PC-3 (cell line): ENCODE measurements around the gene COA6. TPM values are rescaled to one million over a fixed set of nuclear protein-coding genes. Genes with fewer than 3 reads are reported as not detected.

Experiments used
- ATAC-seq: fragments of 200-7000 bp; cut with Tn5 transposase; 2 replicates; pipeline ENCODE4 v1.9.1; 2020; ENCODE audit warnings: mild to moderate bottlenecking, moderate library complexity
- BruUV-seq: library from RNA; stranded (reverse); fragments of 400-500 nt; replicated peaks from 2 replicates; lab custom pipeline; 2021; lab: Mats Ljungman, UMichigan
- CTCF ChIA-PET: fragments of 300-600 bp; sonication (Branson Sonifier 250); formaldehyde crosslinking; loops from one replicate; lab custom pipeline; 2022; ENCODE audit warnings: antibody characterized with exemption; lab: Charles Lee
- POLR2A ChIA-PET: fragments of 300-600 bp; sonication (Branson Sonifier 250); formaldehyde crosslinking; loops from one replicate; lab custom pipeline; 2022; ENCODE audit warnings: antibody characterized with exemption; ENCODE audit not compliant: unreplicated experiment; lab: Charles Lee
- DNase-seq: peaks from one replicate; pipeline ENCODE4 v3.0.0-alpha.2; 2015
- H2AFZ ChIP-seq: fragments of 300-600 bp; sonication (generic); 2 replicates; pipeline ENCODE4 v1.6.0; 2016; ENCODE audit warnings: antibody characterized with exemption, low read length
- H3F3A ChIP-seq: fragments of 300-600 bp; sonication (generic); one replicate; pipeline ENCODE4 v1.6.0; 2017; ENCODE audit warnings: antibody characterized with exemption, low read length, control low read depth, mild to moderate bottlenecking; ENCODE audit not compliant: unreplicated experiment
- H3K27ac ChIP-seq: fragments of 300-600 bp; sonication (generic); 2 replicates; pipeline ENCODE4 v1.5.1; 2016; ENCODE audit warnings: mild to moderate bottlenecking, low read length
- H3K27me3 ChIP-seq: fragments of 300-600 bp; sonication (generic); 2 replicates; pipeline ENCODE4 v1.6.1; 2016; ENCODE audit warnings: low read length, mixed read lengths
- H3K36me3 ChIP-seq: fragments of 300-600 bp; sonication (generic); 2 replicates; pipeline ENCODE4 v1.6.1; 2016; ENCODE audit warnings: low read depth, mixed run types, low read length, mixed read lengths
- H3K4me1 ChIP-seq: fragments of 300-600 bp; sonication (generic); 2 replicates; pipeline ENCODE4 v1.5.1; 2016; ENCODE audit warnings: low read length; ENCODE audit not compliant: insufficient read depth
- H3K4me2 ChIP-seq: fragments of 300-600 bp; sonication (generic); 2 replicates; pipeline ENCODE4 v1.6.0; 2016; ENCODE audit warnings: low read length
- H3K4me3 ChIP-seq: fragments of 300-600 bp; sonication (generic); 2 replicates; pipeline ENCODE4 v1.5.1; 2016; ENCODE audit warnings: mild to moderate bottlenecking, low read length, mixed read lengths
- H3K79me2 ChIP-seq: fragments of 300-600 bp; sonication (generic); 2 replicates; pipeline ENCODE4 v1.6.1; 2017; ENCODE audit warnings: low read length, mixed read lengths
- H3K9ac ChIP-seq: fragments of 300-600 bp; sonication (generic); 2 replicates; pipeline ENCODE4 v1.6.0; 2016; ENCODE audit warnings: mild to moderate bottlenecking, low read length
- H3K9me2 ChIP-seq: fragments of 300-600 bp; sonication (generic); replicated peaks from 2 replicates; pipeline ENCODE4 v1.6.1; 2016; ENCODE audit warnings: mixed run types, low read length, mixed read lengths
- H3K9me3 ChIP-seq: fragments of 300-600 bp; sonication (generic); 2 replicates; pipeline ENCODE4 v1.6.1; 2016; ENCODE audit warnings: low read length, mixed read lengths
- H4K20me1 ChIP-seq: fragments of 300-600 bp; sonication (generic); 2 replicates; pipeline ENCODE4 v1.6.1; 2016; ENCODE audit warnings: low read length, mixed read lengths
- EZH2 ChIP-seq: fragments of 300-600 bp; sonication (generic); IDR thresholded peaks from one replicate; pipeline ENCODE4 v1.6.1; 2017; ENCODE audit warnings: antibody characterized with exemption, mild to moderate bottlenecking, low read length; ENCODE audit not compliant: unreplicated experiment
- EZH2phosphoT487 ChIP-seq: fragments of 300-600 bp; sonication (generic); IDR thresholded peaks from 2 replicates; pipeline ENCODE4 v1.6.1; 2018; ENCODE audit warnings: mild to moderate bottlenecking, antibody characterized with exemption, low read length, borderline replicate concordance
- intact Hi-C: fragments of 100-400 bp; cut with micrococcal nuclease; formaldehyde crosslinking; loops from 2 replicates; pipeline ENCODE4 v1.9.0; 2023
- total RNA-seq: library from RNA; depleted of rRNA; stranded (reverse); fragments of >200 nt; gene quantifications from 2 replicates; pipeline ENCODE4 v1.2.3, GENCODE V29; 2014
- TF ChIP-seq, protein P1 (sequence below): fragments of 300-600 bp; sonication (generic); conservative IDR thresholded peaks from 2 replicates; pipeline ENCODE4 v1.5.1; 2017; ENCODE audit warnings: antibody characterized with exemption, low read depth, mild to moderate bottlenecking, low read length

Gene COA6
- total RNA-seq, 1 experiment from 2014 or later: 43.1 TPM

DNA sequence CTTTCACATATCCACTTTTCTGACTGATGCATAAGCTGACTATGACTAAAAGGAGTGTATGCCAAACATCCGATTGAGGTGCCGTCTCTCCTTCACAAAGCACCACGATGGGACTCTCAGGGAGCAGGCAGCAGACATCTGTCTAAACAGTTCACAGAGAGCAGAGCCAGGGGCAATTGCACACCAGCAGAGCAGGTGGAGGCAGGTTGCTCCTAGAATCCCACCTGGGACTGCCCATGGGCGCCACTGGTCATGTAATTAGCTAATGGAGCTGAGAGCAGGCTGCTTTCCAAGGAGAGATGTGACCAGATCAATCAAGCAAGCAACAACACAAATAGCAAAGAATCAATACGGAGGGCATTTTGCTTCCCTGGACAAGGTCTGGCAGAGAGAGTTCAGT is 30.5 kb upstream of the COA6 start:
- ATAC-seq (no peak), DNase-seq (no peak)
- H4K20me1 ChIP-seq: no peaks in the 10 kb centered on the region
- intact Hi-C loops: no loop called here
- no peaks in the 10 kb centered on the region for H3K9me3 ChIP-seq
- POLR2A ChIA-PET: no interaction called here
- H3K4me1 ChIP-seq: no peaks in the 10 kb centered on the region
- H3K27me3 ChIP-seq: no peaks in the 10 kb centered on the region
- no peak overlapping the region for H3K4me3 ChIP-seq
- no TSS peak for BruUV-seq
- no peak overlapping the region for H3K27ac ChIP-seq
- H3F3A ChIP-seq: no peaks in the 10 kb centered on the region
- no peak overlapping the region for H2AFZ ChIP-seq
- no peaks in the 10 kb centered on the region for H3K9me2 ChIP-seq
- H3K9ac ChIP-seq: no peak overlapping the region
- no peak overlapping the region for H3K4me2 ChIP-seq
- H3K79me2 ChIP-seq: no peaks in the 10 kb centered on the region
- TF ChIP-seq EZH2 (no peak), EZH2phosphoT487 (no peak)
- TF ChIP-seq, protein P1, sequence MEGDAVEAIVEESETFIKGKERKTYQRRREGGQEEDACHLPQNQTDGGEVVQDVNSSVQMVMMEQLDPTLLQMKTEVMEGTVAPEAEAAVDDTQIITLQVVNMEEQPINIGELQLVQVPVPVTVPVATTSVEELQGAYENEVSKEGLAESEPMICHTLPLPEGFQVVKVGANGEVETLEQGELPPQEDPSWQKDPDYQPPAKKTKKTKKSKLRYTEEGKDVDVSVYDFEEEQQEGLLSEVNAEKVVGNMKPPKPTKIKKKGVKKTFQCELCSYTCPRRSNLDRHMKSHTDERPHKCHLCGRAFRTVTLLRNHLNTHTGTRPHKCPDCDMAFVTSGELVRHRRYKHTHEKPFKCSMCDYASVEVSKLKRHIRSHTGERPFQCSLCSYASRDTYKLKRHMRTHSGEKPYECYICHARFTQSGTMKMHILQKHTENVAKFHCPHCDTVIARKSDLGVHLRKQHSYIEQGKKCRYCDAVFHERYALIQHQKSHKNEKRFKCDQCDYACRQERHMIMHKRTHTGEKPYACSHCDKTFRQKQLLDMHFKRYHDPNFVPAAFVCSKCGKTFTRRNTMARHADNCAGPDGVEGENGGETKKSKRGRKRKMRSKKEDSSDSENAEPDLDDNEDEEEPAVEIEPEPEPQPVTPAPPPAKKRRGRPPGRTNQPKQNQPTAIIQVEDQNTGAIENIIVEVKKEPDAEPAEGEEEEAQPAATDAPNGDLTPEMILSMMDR: no peak
- CTCF ChIA-PET: no interaction called here
- H3K36me3 ChIP-seq: no peaks in the 10 kb centered on the region

GRCh38 chr1:234345237-234345636 is 28.0 kb upstream of the COA6 start:
- H3F3A ChIP-seq: no peaks in the 10 kb centered on the region
- H3K36me3 ChIP-seq: no peaks in the 10 kb centered on the region
- no peaks in the 10 kb centered on the region for H3K9me3 ChIP-seq
- H3K9ac ChIP-seq: no peak overlapping the region
- no peak overlapping the region for H3K4me2 ChIP-seq
- DNase-seq: no peak
- TF ChIP-seq EZH2: no peak
- no peaks in the 10 kb centered on the region for H4K20me1 ChIP-seq
- no peaks in the 10 kb centered on the region for H3K27me3 ChIP-seq
- H3K79me2 ChIP-seq: no peaks in the 10 kb centered on the region
- ChIA-PET POLR2A (no interaction called here), CTCF (no interaction called here)
- H3K27ac ChIP-seq: no peak overlapping the region
- no peak overlapping the region for H2AFZ ChIP-seq
- no peaks in the 10 kb centered on the region for H3K4me1 ChIP-seq
- no peaks in the 10 kb centered on the region for H3K9me2 ChIP-seq
- ATAC-seq: no peak
- no TSS peak for BruUV-seq
- intact Hi-C loops: no loop called here
- H3K4me3 ChIP-seq: no peak overlapping the region

- ChIA-PET POLR2A (no interaction called here), CTCF (no interaction called here)
- H3K9me3 ChIP-seq: no peaks in the 10 kb centered on the region
- no peak overlapping the region for H3K4me3 ChIP-seq
- H3K27me3 ChIP-seq: no peaks in the 10 kb centered on the region
- H2AFZ ChIP-seq: no peak overlapping the region
- no peak overlapping the region for H3K9ac ChIP-seq
- BruUV-seq: no TSS peak
- H3K79me2 ChIP-seq: no peaks in the 10 kb centered on the region
- no peak for ATAC-seq
- no peaks in the 10 kb centered on the region for H3K4me1 ChIP-seq
- no peaks in the 10 kb centered on the region for H3F3A ChIP-seq
- intact Hi-C loops: no loop called here
- no peaks in the 10 kb centered on the region for H3K36me3 ChIP-seq
- no peak overlapping the region for H3K27ac ChIP-seq
- TF ChIP-seq, protein P1: no peak
- no peaks in the 10 kb centered on the region for H3K9me2 ChIP-seq
- no peaks in the 10 kb centered on the region for H4K20me1 ChIP-seq
- H3K4me2 ChIP-seq: no peak overlapping the region
- no peak for DNase-seq
Observed at GRCh38 chr1:234348964-234349363, 24.3 kb upstream of the COA6 start.
